CD4-positive, alpha-beta T cell treated with Interleukin-17A for 1 hour (primary cell): ENCODE measurements around the gene NFATC2.

Source experiments
- DNase-seq: peaks from one replicate; pipeline ENCODE4 v3.0.0-alpha.2; 2020

Gene NFATC2

GRCh38 chr20:51512645-51513044, 29.9 kb downstream of the NFATC2 start:
- DNase-seq = peak; percentile 49

DNA sequence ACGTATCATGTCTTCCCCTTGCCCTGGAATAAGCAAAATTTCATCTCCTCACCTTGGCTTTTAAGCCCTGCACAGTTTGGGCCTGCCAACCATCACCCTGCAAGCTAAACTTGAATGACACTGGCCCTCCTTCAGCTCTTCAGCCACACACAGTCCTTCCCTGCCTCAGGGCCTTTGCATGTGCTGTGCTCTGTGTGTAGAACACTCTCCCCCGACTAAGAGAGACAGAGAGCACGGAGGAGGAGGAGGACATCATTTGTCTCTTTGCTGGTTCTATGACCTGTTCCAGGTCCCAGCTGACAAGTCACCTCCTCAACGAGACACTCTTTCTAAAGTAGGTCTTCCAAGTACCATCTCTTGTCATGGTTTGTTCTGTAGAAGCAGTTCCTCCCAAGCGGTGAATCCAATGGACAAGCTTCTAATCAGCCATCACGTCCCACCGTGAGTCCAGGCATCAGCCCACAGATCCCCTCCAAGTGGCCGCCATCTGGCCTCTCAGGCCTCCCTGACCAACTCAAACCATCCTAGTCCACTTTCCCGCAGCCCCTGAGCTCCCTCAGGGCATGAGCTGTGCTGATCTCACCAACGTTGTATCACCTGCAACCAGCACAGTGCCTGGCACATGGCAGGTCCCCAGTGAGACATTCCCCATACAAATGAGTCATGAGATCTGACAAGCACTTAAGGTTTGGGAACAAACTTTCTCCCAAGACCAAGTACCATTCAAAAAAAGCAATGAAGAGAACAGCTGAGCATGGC, 30.5 kb downstream of the NFATC2 start:
- DNase-seq = no peak

DNA sequence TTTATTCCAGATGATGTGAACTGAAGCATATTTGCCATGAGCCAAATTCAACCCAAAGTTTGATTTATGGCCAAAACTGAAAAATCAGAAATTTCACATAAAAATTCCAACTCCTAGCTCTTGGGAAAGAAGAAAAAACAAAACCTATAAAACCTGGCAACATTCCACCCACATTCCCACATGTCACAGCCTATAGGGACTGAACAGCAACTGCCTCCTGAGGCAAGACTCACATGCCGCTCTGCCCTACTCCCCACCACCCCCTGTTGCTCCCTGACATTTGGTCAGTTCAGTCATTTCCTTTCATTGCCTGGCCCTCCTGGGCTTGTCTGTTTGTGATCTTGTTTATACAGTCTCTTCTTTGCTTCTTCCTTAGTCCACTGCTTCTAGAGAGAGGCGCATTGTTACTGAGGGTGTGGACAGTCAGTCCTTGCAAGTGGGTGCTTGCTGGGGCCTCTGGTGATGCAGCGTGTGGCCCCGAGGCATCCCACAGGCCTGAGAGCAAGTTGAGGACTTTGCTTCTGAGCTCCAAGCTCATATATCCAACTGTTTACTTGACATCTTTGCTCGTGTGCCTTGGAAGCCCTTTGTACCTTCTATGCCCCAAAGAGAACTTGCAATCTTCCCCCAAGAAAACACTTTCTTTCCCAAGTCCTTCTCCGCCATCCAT, 31.4 kb downstream of the NFATC2 start:
- DNase-seq = no peak

DNA sequence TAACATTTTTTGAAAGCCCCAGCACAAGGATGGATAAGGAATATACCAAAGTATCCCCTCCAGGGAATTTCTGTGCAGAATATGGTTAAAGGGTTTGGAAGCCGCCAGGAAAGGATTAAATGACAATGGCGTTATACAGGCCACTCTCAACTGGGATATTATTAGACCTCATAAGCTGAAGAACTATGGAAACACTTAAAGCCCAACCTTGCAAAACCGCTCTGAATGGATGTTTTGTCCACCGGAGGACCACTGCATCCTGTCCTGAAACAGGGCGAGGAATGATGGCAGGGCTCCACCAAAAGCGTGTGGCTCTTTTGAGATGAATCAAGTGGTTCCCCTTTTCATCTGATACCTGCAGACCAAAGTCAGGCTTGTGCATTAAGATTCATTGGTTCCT, 32.4 kb downstream of the NFATC2 start:
- no peak for DNase-seq

- DNase-seq = no peak
Measured at GRCh38 chr20:51509208-51509607, 33.3 kb downstream of the NFATC2 start.

- no peak for DNase-seq
Measured at GRCh38 chr20:51508780-51509179, 33.7 kb downstream of the NFATC2 start.

DNA sequence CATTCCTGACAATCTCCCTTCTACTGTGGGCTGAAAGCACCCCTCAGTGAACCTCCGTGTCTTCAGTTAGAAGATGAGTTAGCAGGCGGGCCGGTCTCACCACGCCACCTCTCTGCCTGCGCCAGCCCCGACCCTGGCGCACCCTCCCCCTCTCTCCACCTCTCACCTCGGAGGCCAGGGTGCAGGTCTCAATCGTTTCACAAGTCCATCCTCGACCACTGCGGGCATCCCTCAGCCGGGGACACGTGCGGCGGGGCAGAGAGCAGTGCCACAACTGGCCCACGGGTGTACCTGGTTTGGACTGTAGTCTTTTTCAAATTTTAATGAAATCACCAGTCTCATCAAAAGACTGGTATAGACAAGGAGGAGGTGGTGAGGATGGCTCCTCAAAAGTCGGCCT, 34.4 kb downstream of the NFATC2 start:
- DNase-seq = no peak

GRCh38 chr20:51507216-51508036, 35.1 kb downstream of the NFATC2 start:
- DNase-seq = no peak

GRCh38 chr20:51506527-51507215, 35.8 kb downstream of the NFATC2 start:
- DNase-seq = no peak

GRCh38 chr20:51505566-51505965, 37.0 kb downstream of the NFATC2 start:
- DNase-seq = no peak

DNA sequence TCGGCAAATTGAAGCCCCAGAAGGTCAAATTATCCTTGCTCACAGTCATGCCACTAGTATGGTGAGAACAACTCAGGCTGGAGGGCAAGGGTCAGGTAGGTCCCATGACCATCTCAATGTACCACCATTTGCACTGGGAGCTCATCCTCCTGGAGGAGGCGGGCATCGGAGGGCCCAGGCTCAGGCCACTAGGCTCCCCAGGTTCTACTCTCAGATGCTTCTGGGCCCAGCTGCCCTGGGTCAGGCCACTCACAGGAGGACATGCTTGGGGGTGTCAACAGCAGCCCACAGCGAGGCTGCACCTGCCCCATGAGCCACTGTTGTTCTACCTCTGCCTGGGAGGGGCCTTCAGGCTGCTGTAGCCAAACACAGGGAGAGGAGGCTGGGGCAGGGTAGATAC, 39.1 kb downstream of the NFATC2 start:
- no peak for DNase-seq

- peak; percentile 69 for DNase-seq
Measured at GRCh38 chr20:51500936-51501335, 41.6 kb downstream of the NFATC2 start.

DNA sequence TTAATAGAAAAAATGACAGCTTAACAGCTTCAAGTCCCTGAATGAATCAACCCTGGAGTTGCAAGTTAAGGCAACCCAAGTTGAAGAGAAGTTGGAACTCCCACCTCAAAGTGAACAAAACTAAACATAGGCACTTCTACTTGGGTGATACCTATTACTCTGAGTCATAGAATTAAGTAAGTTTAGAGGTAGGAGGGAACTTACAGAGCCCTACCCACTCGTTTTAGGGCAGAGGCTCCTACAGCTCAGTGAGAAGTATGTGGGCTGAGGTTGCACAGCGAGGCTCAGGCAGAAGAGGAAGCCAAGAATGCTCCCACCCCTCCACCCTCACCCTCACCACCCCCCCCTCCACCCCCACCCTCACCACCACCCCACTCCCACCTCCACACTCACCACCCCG, 42.2 kb downstream of the NFATC2 start:
- peak; percentile 81 for DNase-seq

DNA sequence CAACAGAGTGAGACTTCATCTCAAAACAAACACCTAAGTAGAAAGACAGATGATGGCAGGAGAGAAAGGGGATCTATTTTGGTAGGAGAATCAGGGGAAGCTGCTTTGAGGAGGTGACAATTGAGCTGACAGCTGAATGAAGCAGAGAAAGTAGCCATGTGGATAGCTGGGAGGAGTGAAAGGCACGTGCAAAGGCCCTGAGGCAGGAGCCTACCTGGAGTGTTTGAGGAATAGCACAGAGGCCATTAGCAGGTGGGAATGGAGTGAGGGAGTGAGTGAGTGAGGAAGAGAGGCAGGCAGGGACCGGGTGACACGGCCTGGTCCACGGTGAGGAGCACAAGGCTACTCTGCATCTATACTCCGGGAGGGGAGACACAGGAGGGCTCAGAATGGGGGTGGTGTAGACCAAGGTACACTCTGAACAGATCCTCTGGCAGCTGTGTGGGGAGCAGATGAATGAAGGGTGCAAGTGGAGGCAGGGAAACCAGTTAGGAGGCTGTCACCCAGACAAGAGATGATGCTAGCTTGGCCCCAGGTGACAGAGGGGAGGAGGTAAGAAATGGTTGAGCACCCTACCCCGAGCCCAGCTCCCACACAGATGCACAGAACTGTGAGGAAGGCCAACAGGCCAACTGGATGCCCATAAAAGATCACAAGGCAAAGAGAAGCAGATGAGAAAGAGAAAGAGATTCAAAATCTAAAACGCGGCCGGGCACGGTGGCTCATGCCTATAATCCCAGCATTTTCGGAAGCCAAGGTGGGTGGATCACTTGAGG, 43.6 kb downstream of the NFATC2 start:
- no peak for DNase-seq

GRCh38 chr20:51497542-51498467, 44.7 kb downstream of the NFATC2 start:
- DNase-seq = peak; percentile 66

- DNase-seq = no peak
Measured at GRCh38 chr20:51496964-51497363, 45.6 kb downstream of the NFATC2 start.

DNA sequence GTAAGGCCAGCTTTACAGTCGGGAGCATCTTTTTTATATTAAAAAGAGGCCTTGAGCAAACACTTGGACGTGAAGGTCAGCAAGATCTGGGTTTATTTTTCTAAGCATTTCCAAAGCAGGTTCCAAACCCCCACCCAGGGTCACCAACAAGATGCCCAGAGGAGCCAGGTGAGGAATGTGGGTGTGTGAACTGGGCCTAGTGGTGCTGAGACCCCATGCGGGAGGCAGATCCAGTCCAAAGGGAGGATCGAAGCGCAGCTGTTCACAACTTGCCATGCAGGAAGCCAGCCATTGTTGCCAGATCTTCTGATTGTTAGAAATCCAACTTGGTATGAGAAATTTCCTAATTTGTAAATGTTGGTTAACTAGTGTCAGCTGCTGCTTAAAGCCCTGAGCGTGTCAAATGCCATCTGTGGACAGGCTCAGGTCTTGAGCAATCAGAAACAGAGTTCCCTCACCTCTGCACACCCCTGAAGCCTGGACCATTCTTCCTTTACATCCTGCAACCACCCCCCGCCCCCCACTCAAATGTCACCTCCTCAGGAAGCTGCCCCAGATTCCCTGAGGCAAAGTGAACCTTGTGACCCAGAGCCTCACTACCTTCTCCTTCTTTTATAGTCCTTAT, 46.5 kb downstream of the NFATC2 start:
- DNase-seq = no peak

- no peak for DNase-seq
Measured at GRCh38 chr20:51495291-51495690, 47.2 kb downstream of the NFATC2 start.

- peak; percentile 46 for DNase-seq
Measured at GRCh38 chr20:51494241-51495110, 48.0 kb downstream of the NFATC2 start.

- peak; percentile 30 for DNase-seq
Measured at GRCh38 chr20:51493346-51493791, 49.1 kb downstream of the NFATC2 start.
